DND-41 (cell line): ENCODE data around the gene TMEM219.

Experiments used
- CTCF ChIP-seq: IDR thresholded peaks from 2 replicates; pipeline ENCODE4 v1.5.1; 2012; ENCODE audit warnings: borderline replicate concordance, low read length, moderate library complexity, mild to moderate bottlenecking; ENCODE audit not compliant: poor library complexity, severe bottlenecking; ENCODE audit errors: extremely low read depth
- EZH2 ChIP-seq: IDR thresholded peaks from 3 replicates; pipeline ENCODE4 v1.6.1; 2012; ENCODE audit warnings: borderline replicate concordance, low read depth, mild to moderate bottlenecking, moderate library complexity, low read length, inconsistent platforms; ENCODE audit not compliant: severe bottlenecking

GRCh38 chr16:29971304-29971703 lies 9.4 kb downstream of the TMEM219 start:
- TF ChIP-seq CTCF (no peak), EZH2 (no peak)
